ENCODE measurements around the gene EDC4.

DNA sequence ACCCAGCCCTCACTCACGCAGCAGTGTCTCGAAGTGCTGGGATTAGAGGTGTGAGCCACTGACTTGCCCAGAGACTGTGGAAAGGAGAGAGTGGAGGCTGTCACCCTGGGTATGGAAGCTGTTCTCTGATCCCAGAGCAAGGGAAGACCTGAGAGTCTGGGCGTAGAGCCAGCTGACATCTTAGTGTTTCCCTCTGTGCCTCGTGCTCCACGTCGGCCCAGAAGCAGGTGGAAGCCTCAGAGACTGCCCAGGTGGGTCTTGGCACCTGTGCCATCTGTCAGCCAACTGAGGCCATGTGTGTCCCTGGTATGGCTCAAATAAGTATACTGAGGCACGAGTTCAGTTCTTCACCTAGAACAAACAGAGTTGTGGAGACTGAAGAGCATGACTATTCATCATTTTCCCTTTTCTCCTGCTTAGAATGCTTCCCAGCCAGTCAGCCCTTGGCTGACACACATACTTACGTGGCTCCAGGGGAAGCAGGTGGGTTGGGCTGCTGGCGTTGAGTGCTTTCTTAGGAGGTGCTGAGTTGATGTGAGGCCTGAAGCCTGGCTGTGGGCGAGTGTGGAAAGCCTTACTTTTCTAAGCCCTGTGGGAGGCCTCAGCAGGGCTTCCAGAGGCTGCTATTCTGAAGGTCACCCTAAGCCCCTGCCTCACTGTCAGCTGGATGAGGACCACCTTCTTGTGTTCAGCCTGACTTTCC lies 50.7 kb downstream of the EDC4 start:
- TF ChIP-seq EZH2 (IDR thresholded peaks at IDR 0.05; ENCODE audit: borderline replicate concordance) (no peak), EZH2phosphoT487 (IDR thresholded peaks at IDR 0.05; ENCODE audit: low read depth, severe bottlenecking, unreplicated experiment) (no peak)
- TF ChIP-seq, protein P1, sequence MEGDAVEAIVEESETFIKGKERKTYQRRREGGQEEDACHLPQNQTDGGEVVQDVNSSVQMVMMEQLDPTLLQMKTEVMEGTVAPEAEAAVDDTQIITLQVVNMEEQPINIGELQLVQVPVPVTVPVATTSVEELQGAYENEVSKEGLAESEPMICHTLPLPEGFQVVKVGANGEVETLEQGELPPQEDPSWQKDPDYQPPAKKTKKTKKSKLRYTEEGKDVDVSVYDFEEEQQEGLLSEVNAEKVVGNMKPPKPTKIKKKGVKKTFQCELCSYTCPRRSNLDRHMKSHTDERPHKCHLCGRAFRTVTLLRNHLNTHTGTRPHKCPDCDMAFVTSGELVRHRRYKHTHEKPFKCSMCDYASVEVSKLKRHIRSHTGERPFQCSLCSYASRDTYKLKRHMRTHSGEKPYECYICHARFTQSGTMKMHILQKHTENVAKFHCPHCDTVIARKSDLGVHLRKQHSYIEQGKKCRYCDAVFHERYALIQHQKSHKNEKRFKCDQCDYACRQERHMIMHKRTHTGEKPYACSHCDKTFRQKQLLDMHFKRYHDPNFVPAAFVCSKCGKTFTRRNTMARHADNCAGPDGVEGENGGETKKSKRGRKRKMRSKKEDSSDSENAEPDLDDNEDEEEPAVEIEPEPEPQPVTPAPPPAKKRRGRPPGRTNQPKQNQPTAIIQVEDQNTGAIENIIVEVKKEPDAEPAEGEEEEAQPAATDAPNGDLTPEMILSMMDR (IDR thresholded peaks at IDR 0.05; ENCODE audit: poor library complexity): no peak

All from hepatocyte (in vitro differentiated cells).